HG02970 (cell line): ENCODE measurements around the gene FAM114A2.

ENCODE experiments used
- ATAC-seq: cut with Tn5 transposase; IDR thresholded peaks from one replicate; pipeline ENCODE4 v1.9.1; 2021; ENCODE audit warnings: mild to moderate bottlenecking, moderate library complexity, moderate number of reproducible peaks; ENCODE audit not compliant: unreplicated experiment, low FRiP score

FAM114A2 gene

DNA sequence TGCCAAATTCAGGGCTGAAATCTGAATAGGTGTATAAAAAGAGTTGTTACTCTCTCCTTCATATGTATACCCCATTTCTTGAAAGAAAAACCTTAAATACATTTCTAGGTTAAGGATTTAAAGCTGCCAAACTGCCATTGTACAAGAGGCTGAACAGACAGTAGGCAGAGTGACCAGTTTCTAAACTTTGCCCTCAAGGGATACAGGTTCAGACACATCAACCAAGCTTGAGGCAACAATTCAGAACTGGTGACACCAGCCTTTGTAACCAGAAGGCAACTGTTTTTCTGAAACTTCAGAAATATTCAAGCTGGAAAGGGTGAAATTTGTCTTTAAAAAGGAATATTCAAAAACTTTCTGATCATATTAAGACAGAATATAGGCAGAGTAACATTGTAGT, 47.5 kb downstream of the FAM114A2 start:
- ATAC-seq: no peak

DNA sequence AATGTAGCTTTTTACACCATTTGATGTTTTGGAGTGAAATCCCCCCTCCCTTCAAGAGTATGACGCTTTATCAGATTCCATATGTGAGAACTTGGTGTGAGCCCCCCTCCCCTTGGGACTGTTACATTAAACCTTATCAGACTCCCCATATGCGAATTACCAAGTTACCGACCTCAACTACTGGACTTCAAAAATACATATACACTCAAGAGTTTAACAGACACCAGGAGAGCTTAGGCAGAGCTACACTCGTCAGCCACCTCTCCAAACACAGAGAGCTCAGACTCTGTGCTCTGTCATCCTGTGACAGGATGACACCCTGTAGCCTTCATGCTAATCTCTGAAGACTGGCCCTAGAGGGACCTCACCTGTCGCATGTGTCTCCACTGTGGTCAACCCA, 50.2 kb downstream of the FAM114A2 start:
- ATAC-seq: no peak

DNA sequence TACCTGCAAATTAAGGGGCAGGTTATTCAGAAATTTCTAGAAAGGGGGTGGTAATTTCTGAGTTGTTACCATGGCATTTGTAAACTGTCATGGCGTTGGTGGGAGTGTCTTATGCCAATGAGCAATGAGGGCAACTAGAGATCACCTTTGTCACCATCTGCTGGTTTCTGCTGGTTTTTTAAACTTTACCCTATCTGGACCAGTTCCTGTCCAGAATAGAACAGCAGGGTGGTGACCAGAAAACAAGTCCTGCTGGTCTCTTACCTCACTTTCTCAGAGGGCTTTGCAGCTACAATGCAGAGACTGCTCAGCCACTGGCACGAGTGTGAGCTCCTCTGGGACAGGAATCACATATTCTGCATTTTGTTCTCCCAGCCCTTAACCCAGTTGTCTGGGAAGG, 51.4 kb downstream of the FAM114A2 start:
- ATAC-seq: no peak

DNA sequence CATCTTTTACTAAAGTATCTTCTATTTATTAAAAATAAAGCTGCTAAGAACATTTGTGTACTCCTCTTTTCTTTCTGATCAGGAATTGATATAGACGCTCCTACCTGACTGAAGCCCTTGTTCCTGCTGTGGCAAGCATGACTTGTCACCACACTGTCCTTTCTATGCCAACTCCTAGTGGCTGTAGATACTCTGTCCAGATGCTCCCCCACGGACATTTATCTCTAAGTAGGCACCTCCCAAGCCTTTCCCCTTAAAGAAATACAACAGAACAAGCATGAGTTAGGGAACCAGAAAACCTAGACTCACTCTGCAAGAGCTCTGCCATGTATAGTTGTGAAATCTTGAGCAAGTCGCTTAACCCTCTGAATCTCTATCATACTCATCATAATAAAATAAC, 53.2 kb downstream of the FAM114A2 start:
- ATAC-seq: no peak

DNA sequence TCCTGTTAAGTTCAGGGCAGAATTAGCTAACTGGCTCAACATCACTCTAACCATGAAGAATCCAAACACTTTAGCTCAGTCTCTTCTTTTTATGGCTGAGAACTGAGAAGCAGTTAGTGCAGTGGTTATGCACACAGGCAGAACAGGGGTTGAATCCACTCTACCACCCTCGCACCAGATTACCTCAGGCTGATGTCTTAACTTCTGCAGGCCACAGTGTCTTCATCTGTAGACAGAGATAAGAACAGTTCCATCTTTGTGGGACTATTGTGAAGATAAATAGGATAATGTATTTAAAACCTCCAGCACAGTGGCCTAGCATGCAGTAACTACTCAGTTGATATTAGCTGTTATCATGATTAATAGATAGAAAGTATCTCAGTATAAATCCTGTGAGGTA, 54.8 kb downstream of the FAM114A2 start:
- no peak for ATAC-seq

DNA sequence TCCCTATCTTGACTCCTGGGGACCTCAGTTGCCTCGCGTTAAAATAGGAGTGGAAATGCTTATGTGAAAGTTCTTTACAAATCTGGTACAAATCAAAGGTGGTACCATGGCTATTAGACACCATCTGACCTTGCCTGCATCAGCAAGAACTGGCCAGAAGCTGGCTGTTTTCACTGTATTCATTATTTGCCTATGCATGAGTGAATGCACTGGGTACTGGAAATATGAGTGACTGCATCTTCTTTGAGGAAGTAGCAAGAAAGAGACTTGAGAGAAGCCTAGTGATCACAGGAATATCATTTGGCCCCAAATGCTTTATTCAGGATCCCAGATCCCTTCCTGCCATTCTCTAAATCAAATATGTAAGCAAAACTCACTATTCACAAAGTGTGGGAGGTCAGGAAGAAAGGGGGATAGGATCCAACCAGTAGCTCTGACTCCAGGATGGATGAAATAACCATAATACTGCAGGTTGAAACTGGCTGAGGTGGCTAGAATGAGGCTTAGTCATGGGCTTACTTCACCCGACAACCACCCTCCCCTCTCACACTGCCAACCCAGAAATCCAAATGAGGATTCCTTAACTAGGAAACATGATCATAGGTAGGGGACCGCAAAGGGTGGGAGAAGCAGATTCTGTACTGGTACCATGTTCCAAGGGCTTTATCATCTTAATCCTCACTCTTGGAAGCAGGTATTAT, 56.7 kb downstream of the FAM114A2 start:
- no peak for ATAC-seq

DNA sequence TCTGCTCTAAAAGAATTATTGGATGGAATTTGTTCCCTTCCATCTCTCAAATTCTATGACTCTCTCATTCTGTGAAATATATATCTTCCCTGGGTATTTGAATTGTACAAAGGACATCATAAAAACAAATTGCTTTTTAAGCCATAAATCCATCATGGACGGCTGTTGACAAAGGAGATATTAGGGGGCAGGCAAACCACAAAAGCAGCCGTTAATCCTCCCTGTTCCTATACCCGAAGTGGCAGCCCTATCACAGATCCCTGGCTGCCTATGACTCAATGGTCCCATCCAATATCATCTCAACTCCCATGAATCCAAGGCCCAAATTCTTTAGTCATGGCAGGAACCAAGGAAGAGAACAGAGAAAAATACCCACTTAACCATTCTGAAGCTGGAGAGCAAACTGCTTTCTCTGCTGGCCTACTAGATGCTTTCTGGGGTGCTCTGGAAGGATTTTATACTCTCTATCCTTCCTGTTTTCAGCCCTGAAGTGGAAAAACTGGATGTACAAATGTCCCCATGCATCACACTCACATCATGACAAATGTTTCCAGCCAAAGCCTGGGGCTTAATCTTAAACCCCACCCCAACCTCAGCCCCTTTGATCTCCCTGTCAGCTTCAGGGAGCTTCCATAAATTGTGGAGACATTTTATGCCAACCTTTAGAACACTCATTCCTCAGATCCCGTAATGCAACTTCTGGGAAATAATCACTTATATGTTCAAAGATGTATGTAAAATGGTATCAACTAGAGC, 59.5 kb downstream of the FAM114A2 start:
- ATAC-seq: no peak

DNA sequence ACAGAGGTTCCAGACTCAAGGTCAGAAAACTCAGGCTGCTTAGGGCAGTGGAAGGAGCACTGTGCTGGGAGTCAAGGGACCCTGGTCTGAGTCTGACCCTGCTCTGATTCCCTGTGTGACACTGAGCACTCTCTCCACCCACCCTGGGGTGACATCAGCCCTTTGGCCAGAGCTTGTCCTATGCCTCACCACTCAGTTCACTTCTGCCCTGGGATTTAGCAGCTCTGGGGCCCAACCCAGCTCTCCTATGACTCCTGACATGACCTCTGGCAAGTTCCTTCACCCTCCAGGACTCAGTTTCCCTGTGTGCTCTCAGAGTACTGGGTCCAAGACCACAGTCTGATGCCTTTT, 63.9 kb downstream of the FAM114A2 start:
- peak; percentile 11 for ATAC-seq

DNA sequence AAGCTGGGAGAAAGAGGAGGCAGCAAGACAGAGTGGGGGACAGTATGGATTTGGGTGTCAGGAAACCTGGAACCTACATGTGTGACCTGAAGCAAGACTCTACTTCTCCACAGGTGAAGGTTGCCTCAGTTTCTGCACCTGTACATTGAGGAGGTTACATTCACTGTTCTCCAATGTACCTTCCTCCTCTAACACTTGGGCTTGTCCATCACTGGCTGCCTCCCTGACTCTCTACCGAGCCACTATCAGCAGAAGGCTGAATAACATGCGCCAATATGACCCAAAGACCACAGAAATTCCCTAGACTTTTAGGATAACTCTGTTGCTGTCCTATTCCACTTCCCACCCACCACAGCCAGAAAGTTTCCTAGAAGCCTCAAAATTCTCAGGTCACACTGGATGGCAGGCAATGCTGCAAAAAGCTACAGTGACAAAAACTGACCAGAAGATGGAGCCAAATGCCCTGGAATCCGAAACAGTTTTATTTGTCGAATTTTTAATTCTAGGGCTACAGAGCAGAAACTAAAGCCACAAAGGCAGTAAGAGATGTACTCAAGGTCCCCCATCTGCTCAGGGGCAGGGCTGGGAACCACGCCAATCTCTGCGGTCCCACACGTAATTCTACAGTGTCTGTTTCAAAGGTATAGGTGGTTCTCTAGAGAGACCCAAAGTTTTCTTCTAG, 64.4 kb downstream of the FAM114A2 start:
- ATAC-seq: peak; percentile 58

DNA sequence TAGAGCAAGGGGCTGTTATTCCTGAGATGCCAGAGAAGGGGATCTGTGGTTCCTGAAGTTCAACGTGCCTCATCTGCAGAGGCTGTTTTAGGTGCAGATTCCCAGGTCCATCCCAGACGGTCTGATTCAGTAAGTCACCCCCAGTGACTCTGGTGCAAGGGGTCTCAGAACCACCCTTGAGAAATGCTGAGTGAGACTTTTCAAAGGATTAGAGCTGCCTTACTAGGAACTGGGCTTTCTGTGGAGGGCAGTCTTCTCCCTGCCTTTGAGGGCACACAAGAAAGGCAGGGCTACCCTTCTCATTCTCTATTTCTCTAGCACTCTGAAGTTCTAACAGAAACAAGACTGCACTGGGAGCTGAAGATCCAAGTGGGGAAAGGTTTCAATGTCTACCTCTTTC, 66.5 kb downstream of the FAM114A2 start:
- ATAC-seq: no peak

DNA sequence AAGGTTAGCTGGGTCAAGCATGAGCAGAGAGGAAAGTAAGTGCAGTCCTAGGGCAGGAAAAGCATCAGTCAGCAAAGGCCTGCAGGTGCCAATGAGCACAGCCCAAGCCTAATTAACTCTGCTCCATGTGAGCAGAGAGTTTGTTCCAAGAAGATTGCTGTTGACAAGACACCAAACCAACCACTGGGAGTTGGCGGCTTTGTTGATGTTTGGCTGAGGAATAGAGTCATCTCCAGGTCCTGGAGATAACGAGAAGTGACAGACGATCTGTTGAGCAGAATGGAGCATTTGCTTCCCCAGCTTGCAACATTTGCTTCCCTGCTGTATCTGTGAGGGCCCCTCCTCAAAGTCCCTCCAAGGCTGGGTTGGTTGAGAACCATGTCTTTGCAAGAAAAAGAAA, 68.2 kb downstream of the FAM114A2 start:
- no peak for ATAC-seq

DNA sequence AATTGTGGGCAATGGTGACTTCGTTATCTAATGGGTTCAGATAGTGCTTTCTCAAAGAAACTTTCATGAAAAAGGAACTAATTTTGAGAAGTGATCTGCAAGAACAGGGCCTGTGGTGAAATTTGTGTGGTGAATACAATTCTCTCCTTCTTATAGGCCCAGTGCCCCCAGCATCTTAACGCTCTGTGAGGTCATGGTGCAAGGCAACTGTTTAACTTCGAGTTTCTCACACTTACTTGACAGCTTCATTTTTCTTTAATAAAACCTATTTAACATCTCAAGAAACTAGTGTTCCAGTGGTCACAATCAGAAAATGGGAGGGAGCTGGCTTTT, 69.2 kb downstream of the FAM114A2 start:
- no peak for ATAC-seq

DNA sequence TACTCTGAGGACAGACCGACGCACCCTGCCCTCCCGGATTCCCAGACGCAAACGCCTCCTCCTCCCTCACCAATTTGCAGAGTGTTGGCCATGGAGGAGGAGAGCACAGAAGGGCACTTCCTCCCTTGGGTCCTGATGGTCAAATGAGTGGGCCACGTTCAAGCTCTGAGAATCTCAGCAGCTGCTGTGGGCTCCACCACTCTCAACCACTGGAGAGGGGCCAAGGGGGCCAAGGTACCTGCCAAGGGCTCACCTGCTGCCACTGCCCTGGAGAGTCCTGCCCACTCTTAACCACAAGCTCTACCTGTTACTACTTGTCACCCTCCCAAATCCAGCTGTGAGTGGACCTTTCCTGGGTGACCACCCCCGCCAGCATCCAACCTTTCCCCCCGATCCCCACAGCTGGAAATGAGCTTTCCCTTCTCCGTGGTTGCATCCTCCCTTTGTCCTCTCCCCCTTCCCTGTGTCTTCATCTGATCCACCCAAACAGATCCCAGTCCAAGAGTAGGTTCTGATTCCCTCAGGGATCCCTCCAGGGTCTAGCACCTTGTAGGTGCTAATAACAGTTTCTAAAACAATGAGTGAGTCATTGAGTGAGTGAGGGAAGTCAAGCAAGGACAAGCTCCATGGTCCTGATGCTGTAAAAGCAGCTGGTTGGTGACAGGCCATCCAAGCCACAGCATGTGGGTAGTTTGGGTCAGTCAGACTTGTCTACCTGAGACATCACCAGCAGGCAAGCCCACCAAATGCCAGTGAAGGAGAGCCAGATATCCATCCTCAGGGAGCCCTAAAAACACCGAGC, 69.7 kb downstream of the FAM114A2 start:
- no peak for ATAC-seq

DNA sequence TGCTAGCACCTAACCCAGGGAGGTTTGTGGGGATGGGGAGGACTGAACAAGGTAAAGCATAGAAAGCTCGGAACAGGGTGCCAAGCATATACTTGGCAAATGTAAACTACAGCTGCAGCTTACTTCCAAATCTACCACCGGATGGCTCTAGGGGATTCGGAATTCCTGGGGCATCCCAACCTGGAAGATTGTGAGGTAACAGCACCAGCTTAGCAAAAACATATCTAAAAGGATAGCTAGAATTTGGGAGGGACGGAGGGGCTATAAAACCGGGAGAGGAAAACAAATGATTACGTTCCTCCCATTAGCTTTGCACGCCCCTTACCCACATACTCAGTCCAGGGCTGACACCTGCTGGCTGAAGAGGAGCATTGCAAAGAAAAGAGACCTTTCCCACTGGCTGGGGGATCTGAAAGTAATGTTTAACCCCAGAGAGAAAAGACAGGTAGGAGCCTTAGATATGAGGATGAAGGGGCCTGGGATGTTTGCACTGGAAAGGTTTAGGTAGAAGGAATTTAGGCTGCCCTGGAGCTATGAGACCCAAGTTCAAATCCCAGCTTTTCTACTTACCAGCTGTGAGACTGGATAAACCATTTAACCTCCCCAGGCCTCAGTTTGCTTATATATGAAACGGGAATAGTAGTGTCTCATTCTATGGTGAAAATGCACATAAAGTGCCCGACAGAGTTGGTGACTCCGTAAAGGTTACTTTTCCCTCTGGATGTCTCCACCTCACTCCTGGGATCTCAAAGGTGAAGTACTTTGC, 73.6 kb downstream of the FAM114A2 start:
- no peak for ATAC-seq

DNA sequence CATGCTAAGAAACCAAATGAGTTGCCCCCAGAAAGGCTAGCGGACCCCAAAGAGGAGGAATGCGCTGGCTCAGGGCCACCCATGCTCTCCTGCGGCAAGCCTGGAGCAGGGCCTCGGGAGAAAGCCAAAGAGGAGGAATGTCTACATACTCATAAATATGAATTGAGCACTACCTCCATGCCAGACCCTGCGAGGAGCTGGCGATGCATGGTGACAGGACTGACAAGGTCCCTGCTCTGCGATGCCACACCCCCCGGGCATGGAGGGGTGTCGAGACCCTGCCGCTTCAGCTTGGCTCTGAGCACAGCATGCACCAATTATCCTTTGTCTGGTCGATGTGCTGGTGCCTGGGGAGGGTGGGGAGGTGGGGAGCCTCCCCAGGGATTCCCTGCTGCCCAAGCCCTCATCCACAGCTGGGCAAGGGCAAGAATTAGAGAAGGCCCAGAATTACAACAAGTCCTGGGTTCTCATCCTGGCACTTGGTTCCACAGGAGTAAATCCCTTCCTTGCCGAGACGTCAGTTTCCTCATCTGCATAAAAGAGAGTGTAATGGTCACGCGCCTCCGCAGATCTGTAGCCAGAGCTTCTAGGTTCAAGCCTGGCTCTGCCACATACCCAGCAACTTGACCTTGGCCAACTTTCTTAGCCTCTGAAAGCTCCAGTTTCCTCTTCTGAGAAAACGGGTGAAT, 74.4 kb downstream of the FAM114A2 start:
- no peak for ATAC-seq

DNA sequence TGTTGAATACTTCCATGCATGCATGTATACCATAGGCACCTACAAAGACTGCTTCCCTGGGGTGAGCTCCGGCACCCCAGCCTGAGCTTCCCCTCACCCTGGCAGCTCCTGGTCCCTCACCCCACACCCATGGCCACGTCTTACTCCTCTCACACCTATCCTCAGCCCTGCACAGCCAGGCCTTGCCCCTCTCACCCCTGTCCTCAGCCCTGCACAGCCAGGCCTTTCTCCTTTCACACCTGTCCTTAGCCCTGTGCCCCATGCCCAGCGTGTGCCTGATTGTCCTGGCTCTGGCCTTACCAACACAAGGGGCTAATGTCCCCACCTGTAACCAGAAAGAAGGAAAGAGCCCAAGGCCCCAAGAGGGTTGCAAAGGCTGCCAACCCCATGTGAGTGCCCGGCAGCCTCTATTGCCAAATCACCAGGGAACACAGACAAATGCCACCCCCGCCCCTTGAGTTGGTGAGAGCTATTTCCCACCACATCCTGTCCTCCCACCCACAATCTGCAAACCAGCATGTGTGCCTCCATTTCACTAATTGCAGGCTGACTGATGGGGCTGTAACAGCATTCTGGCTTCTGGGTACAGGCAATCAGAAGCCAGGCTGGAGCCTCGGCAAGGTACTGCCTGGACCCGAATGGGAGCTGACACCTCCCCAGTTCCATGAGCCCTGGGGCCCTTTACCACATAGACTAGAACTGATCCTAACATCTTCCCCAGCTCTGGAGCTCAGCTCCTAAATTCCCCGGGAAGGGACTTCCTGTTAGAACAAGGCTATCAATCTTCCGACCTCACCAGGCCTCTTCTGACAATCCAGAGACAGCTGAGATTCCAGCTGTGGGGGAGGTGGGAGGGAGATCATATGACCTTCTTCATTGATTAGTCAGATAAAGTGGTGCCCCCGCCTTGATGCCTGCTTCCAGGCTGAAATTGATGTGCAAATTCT, 78.2 kb downstream of the FAM114A2 start:
- no peak for ATAC-seq

DNA sequence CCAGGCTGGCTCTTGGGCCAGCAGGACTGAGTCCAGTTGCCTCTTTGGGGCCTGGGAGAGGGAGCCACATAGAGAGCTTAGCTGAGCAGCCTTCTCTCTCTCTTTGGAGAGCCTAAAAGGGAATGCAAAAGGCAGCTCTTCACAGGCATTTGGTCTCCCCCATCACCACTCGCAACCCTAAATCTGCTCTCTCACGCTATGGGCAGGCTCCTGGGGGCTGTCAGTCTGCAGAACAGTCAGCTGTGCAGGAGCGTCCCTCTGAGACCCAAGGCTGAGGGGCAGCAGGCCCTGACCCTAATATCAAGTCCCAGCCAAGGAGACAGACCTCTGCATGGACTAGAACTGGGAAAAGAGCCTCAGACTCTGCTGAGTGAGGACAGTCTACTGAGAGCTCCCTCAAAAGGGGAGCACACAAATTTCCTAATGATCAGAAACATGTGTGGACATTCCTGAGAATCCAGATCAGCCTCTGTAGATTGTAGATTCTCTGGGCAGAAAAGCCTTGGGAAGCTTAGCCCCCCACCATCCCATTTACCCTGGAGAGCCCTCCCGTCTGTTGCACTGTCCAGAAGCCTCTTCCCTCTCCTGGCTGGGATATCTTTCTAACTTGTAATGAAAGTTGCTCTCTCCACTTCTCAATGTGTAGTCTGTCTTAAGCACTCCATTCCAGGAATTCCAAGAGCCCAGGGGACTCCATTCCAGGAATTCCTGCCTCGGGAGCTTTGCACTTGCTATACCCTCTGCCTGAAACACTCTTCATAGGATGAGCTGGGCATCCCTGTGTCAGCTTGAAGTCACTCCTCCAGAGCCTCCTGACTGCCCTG, 79.4 kb downstream of the FAM114A2 start:
- ATAC-seq: no peak

DNA sequence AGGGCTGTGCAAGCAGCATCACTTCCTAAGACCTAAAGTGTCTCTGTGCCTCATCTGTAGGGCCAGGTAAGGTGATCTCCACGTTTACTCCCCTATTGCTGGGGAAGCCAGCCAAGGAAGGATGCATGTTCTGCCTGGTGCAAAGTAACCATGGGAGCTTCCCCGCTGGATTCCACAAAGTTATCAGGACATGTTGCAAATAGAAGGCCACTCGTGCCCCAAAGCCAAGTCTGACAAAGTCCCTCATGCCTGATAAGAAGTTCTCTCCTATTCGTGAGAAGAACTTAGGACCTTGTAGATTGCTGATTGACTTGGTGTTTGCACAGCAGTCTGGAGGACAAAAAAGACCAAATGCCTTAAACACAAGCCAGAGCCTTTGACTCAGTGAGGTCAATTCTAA, 81.5 kb downstream of the FAM114A2 start:
- no peak for ATAC-seq
